ENCODE results near the gene TEX22. TPM values are rescaled to one million over a fixed set of nuclear protein-coding genes. Genes with fewer than 3 reads are reported as not detected.

Gene TEX22
- polyA plus RNA-seq, 1 experiment = 0.05 TPM

DNA sequence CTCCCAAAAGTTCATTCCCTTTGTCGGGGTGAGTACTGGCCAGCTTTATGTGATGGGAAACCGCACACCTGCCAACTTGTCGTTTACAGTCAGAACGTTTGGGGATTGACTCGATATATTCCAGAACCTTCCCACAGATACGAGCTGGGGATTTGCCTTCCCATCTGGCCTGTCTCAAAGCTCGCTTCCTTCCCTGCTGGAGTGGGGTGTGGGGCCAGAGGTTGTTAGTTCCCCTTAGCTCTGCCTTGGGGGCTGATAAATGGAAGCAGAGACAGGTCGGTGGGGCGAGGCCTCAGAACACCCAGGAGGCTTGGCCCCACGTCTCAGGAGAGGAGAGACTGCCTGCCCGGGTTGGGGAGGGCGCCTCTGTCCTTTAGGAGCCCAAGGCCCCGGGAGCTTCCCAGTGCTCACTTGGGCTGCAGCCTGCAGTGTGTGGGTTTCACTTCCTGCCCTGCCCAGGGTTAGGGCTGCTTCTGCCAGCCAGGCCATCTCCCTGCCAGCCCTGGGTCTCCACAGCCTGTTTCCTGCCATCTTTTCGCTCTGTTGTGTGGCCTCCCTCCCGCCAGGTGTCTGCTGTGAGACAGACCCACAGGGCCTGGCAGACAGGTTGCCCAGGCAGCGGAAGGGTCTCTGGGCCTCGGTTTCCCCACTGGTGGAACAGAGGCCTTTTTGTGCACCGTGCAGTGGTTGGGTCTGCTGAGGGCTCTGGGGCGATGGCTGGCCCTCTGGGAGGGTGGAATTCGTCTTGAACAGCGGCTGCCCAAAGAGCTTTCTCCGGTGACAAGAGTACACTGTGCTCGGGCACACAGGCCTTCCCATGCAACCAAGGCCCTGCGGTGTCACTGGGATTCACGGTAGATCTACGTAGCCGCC is 8.1 kb upstream of the TEX22 start:
- no peaks in the 10 kb centered on the region for H3K27me3 ChIP-seq (ENCODE audit: control insufficient read depth, insufficient read depth, low read length)
- ChIA-PET POLR2A (no interaction called here), CTCF (interaction anchor here (1.2 kb wide), 1 partner anchor 100 kb away, joined by 3 read pairs; no protein-coding TSS in a partner anchor)
- H3K4me3 ChIP-seq (ENCODE audit: low read depth, low read length) = no peak overlapping the region
- TF ChIP-seq, protein P1, sequence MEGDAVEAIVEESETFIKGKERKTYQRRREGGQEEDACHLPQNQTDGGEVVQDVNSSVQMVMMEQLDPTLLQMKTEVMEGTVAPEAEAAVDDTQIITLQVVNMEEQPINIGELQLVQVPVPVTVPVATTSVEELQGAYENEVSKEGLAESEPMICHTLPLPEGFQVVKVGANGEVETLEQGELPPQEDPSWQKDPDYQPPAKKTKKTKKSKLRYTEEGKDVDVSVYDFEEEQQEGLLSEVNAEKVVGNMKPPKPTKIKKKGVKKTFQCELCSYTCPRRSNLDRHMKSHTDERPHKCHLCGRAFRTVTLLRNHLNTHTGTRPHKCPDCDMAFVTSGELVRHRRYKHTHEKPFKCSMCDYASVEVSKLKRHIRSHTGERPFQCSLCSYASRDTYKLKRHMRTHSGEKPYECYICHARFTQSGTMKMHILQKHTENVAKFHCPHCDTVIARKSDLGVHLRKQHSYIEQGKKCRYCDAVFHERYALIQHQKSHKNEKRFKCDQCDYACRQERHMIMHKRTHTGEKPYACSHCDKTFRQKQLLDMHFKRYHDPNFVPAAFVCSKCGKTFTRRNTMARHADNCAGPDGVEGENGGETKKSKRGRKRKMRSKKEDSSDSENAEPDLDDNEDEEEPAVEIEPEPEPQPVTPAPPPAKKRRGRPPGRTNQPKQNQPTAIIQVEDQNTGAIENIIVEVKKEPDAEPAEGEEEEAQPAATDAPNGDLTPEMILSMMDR (IDR thresholded peaks at IDR 0.05; ENCODE audit: low read depth, low read length) = no peak
- no peak for DNase-seq (ENCODE audit: low read depth, low spot score)
- no peak overlapping the region for H3K27ac ChIP-seq (ENCODE audit: low read depth, low read length)
- H3K9me3 ChIP-seq (ENCODE audit: control insufficient read depth, insufficient read depth, low read length) = no peaks in the 10 kb centered on the region

GRCh38 chr14:105390849-105391500 is 7.4 kb upstream of the TEX22 start:
- TF ChIP-seq, protein P1 (IDR thresholded peaks at IDR 0.05; ENCODE audit: low read depth, low read length) = no peak
- CTCF ChIA-PET = no interaction called here
- Histone ChIP-seq H3K27ac (ENCODE audit: low read depth, low read length) (no peak overlapping the region), H3K4me3 (ENCODE audit: low read depth, low read length) (no peak overlapping the region), H3K9me3 (ENCODE audit: control insufficient read depth, insufficient read depth, low read length) (no peaks in the 10 kb centered on the region), H3K27me3 (ENCODE audit: control insufficient read depth, insufficient read depth, low read length) (no peaks in the 10 kb centered on the region)
- POLR2A ChIA-PET = no interaction called here
- no peak for DNase-seq (ENCODE audit: low read depth, low spot score)

DNA sequence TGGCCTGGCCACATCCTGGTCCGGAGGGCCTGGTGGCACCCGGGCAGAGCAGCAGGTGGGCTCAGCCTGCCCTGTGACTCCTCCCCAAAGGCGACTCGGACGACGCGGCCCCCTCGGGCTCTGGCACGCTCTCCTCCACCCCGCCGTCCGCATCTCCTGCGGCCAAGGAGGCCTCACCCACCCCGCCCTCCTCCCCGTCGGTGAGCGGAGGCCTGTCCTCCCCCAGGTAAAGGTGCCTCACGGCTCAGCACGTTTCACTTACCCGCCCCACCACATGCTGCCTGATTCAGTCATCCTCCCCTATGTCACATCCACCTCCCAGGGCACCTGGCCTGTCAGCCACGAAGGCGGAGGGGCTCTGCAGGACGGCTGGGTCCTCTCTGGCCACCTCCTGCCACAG is 6.8 kb upstream of the TEX22 start:
- Histone ChIP-seq H3K9me3 (ENCODE audit: control insufficient read depth, insufficient read depth, low read length) (no peaks in the 10 kb centered on the region), H3K27me3 (ENCODE audit: control insufficient read depth, insufficient read depth, low read length) (no peaks in the 10 kb centered on the region), H3K4me3 (ENCODE audit: low read depth, low read length) (no peak overlapping the region), H3K27ac (ENCODE audit: low read depth, low read length) (no peak overlapping the region)
- DNase-seq (ENCODE audit: low read depth, low spot score) = no peak
- TF ChIP-seq, protein P1 (IDR thresholded peaks at IDR 0.05; ENCODE audit: low read depth, low read length) = no peak
- POLR2A ChIA-PET = no interaction called here
- CTCF ChIA-PET = no interaction called here

GRCh38 chr14:105392131-105393090 is 5.9 kb upstream of the TEX22 start:
- Histone ChIP-seq H3K27me3 (ENCODE audit: control insufficient read depth, insufficient read depth, low read length) (no peaks in the 10 kb centered on the region), H3K9me3 (ENCODE audit: control insufficient read depth, insufficient read depth, low read length) (peaks cover 3% of the 10 kb centered on the region; the same call in 1 of the 2 replicates), H3K27ac (ENCODE audit: low read depth, low read length) (no peak overlapping the region), H3K4me3 (ENCODE audit: low read depth, low read length) (no peak overlapping the region)
- DNase-seq (ENCODE audit: low read depth, low spot score) = no peak
- ChIA-PET CTCF (interaction anchor here (0.6 kb wide), 1 partner anchor 22 kb away, joined by 3 read pairs; no protein-coding TSS in a partner anchor), POLR2A (no interaction called here)
- TF ChIP-seq, protein P1 (IDR thresholded peaks at IDR 0.05; ENCODE audit: low read depth, low read length) = no peak
